ENCODE results near the gene VPS16. TPM values are rescaled to one million over a fixed set of nuclear protein-coding genes. Genes with fewer than 3 reads are reported as not detected.

VPS16 gene
- total RNA-seq, 1 donor from 2014 or later: 32.7 TPM

- H3K9me3 Mint-ChIP-seq (ENCODE audit: low read depth): no peaks in the 10 kb centered on the region
- H3K4me1 Mint-ChIP-seq (ENCODE audit: low read depth): peaks cover 9% of the 10 kb centered on the region
- no peaks in the 10 kb centered on the region for H3K27me3 Mint-ChIP-seq (ENCODE audit: low read depth)
- no peaks in the 10 kb centered on the region for H3K36me3 Mint-ChIP-seq (ENCODE audit: low read depth)
- H3K4me3 Mint-ChIP-seq (ENCODE audit: unreplicated experiment): no peak overlapping the region
- no peak overlapping the region for H3K27ac Mint-ChIP-seq (ENCODE audit: unreplicated experiment)
- no peak for DNase-seq (ENCODE audit: low spot score)
- TF ChIP-seq CTCF (IDR thresholded peaks at IDR 0.05): no peak
These were observed 69.4 kb downstream of the VPS16 start for GRCh38 chr20:2909953-2910352.

DNA sequence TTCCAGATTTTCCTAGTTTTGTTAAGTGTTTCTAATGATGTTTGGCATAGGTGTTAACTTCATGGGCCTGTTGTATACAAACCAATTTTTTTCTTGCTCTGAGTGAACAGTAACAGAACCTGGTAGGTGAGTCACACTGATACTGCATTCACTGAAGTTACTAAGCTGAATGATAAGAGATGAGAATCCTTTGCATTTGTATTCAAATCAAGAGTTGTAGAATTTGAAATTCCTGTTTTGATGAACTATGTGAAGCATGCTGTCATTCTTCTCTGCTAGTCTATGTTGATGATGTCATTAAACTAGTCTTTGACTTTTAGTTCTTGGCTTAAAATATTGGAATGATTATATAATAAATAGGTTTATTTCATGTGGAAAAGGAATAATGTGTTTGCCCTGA lies 70.7 kb downstream of the VPS16 start:
- Mint-ChIP-seq H3K27ac (ENCODE audit: unreplicated experiment) (no peak overlapping the region), H3K36me3 (ENCODE audit: low read depth) (no peaks in the 10 kb centered on the region), H3K9me3 (ENCODE audit: low read depth) (no peaks in the 10 kb centered on the region), H3K4me1 (ENCODE audit: low read depth) (peaks cover 9% of the 10 kb centered on the region), H3K27me3 (ENCODE audit: low read depth) (no peaks in the 10 kb centered on the region), H3K4me3 (ENCODE audit: unreplicated experiment) (no peak overlapping the region)
- TF ChIP-seq CTCF (IDR thresholded peaks at IDR 0.05): no peak
- DNase-seq (ENCODE audit: low spot score): no peak

GRCh38 chr20:2914160-2914559 lies 73.6 kb downstream of the VPS16 start:
- peak; percentile 59 for TF ChIP-seq CTCF (IDR thresholded peaks at IDR 0.05)
- H3K4me1 Mint-ChIP-seq (ENCODE audit: low read depth): peaks cover 3% of the 10 kb centered on the region
- no peaks in the 10 kb centered on the region for H3K36me3 Mint-ChIP-seq (ENCODE audit: low read depth)
- no peak overlapping the region for H3K27ac Mint-ChIP-seq (ENCODE audit: unreplicated experiment)
- H3K27me3 Mint-ChIP-seq (ENCODE audit: low read depth): no peaks in the 10 kb centered on the region
- no peak for DNase-seq (ENCODE audit: low spot score)
- no peaks in the 10 kb centered on the region for H3K9me3 Mint-ChIP-seq (ENCODE audit: low read depth)
- no peak overlapping the region for H3K4me3 Mint-ChIP-seq (ENCODE audit: unreplicated experiment)

Other genes starting within 250 kb of the VPS16 start
- 103 to 166 TPM (median 118 TPM) in 3 replicates for gene NOP56, start 188.1 kb upstream of the VPS16 start, total RNA-seq
- 56.5 to 65.9 TPM (median 57.1 TPM) in 3 replicates for gene IDH3B, start 176.5 kb upstream of the VPS16 start, total RNA-seq
- 8.0 to 15.2 TPM (median 11.4 TPM) in 3 replicates for gene EBF4, start 148.0 kb upstream of the VPS16 start, total RNA-seq
- 6.2 to 6.4 TPM (median 6.3 TPM) in 3 replicates for gene CPXM1, start 40.1 kb upstream of the VPS16 start, total RNA-seq
- not detected in 3 replicates for gene C20orf141, start 25.8 kb upstream of the VPS16 start, total RNA-seq
- gene TMEM239, start 24.4 kb upstream of the VPS16 start, total RNA-seq: not detected in 3 replicates
- gene PCED1A, start 90 bp upstream of the VPS16 start, total RNA-seq: 34.0 to 45.8 TPM (median 37.3 TPM) in 3 replicates
- gene PTPRA, start 32.7 kb downstream of the VPS16 start, total RNA-seq: 54.3 to 68.4 TPM (median 54.3 TPM) in 3 replicates
- 0.94 TPM in 1 of 3 replicates, not detected in the others for gene GNRH2, start 202.9 kb downstream of the VPS16 start, total RNA-seq
- gene MRPS26, start 205.3 kb downstream of the VPS16 start, total RNA-seq: 30.9 to 41.2 TPM (median 31.0 TPM) in 3 replicates
- not detected in 3 replicates for gene OXT, start 230.9 kb downstream of the VPS16 start, total RNA-seq
- gene AVP, start 244.0 kb downstream of the VPS16 start, total RNA-seq: not detected in 3 replicates